Breast epithelium (tissue), 3 donors: ENCODE data around the gene GCC1.

Experiments
- POLR2A ChIP-seq: fragments of 450-650 bp; IDR thresholded peaks from one replicate; pipeline ENCODE4 v1.6.1; 2016; ENCODE audit warnings: antibody characterized with exemption, mild to moderate bottlenecking, moderate library complexity
- POLR2AphosphoS5 ChIP-seq, 3 donors: sonication (generic); formaldehyde crosslinking; IDR thresholded peaks; one replicate each; pipeline ENCODE4 v1.6.1; 2017; ENCODE audit warnings: antibody characterized with exemption in 3 of 3
- TF ChIP-seq, protein P1 (sequence below), 3 donors: fragments of 450-650 bp; IDR thresholded peaks; one replicate each; pipeline ENCODE4 v1.5.1; 2016 to 2017; ENCODE audit warnings: antibody characterized with exemption in 3 of 3, mild to moderate bottlenecking in 3 of 3, moderate library complexity in 3 of 3

DNA sequence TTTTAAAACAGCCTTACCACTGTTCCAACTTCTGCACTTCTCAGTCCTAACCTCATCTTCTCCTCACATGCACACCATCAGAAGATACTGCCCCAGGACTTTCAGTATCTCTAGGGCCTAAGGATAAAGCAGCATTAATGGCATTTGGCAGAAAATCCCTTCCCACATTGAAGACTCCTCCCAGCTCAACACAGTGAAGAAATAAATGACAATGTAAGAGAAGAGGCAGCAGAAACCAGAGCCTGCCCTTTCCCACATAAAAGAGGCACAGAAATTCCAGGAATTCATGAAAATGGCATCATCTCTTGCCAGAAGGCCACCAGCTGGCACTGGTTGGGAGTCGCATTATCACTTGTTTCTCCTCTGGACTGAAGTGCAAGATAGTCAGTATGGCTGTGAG is 3.7 kb downstream of the GCC1 start:
- TF ChIP-seq, protein P1, sequence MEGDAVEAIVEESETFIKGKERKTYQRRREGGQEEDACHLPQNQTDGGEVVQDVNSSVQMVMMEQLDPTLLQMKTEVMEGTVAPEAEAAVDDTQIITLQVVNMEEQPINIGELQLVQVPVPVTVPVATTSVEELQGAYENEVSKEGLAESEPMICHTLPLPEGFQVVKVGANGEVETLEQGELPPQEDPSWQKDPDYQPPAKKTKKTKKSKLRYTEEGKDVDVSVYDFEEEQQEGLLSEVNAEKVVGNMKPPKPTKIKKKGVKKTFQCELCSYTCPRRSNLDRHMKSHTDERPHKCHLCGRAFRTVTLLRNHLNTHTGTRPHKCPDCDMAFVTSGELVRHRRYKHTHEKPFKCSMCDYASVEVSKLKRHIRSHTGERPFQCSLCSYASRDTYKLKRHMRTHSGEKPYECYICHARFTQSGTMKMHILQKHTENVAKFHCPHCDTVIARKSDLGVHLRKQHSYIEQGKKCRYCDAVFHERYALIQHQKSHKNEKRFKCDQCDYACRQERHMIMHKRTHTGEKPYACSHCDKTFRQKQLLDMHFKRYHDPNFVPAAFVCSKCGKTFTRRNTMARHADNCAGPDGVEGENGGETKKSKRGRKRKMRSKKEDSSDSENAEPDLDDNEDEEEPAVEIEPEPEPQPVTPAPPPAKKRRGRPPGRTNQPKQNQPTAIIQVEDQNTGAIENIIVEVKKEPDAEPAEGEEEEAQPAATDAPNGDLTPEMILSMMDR (IDR thresholded peaks at IDR 0.05): no peak
- TF ChIP-seq POLR2AphosphoS5 (IDR thresholded peaks at IDR 0.05) (no peak), POLR2A (no peak)
